Keratinocyte (primary cell): Measurements from ENCODE around the gene SPRY4. TPM values are rescaled to one million over a fixed set of nuclear protein-coding genes. Genes with fewer than 3 reads are reported as not detected.

ENCODE experiments used
- DNase-seq: peaks from one replicate; pipeline ENCODE4 v3.0.0-alpha.2; 2011; ENCODE audit warnings: low read depth, missing footprints, low spot score
- FAIRE-seq: peaks from 2 replicates; lab custom pipeline; 2011; peaks lifted over from hg19 to GRCh38; lab: Jason Lieb, UNC
- H2AFZ ChIP-seq: 2 replicates; pipeline ENCODE4 v1.6.0; 2012; ENCODE audit warnings: low read length, control low read depth, inconsistent platforms; ENCODE audit not compliant: control insufficient read depth
- H3K27ac ChIP-seq: 2 replicates; pipeline ENCODE4 v1.5.1; 2011; ENCODE audit warnings: low read length; ENCODE audit not compliant: control insufficient read depth, insufficient read depth
- H3K27me3 ChIP-seq: 3 replicates; pipeline ENCODE4 v1.6.0; 2011; ENCODE audit warnings: low read length; ENCODE audit not compliant: control insufficient read depth, insufficient read depth; ENCODE audit errors: extremely low read depth
- H3K36me3 ChIP-seq, 2 experiments: 2 replicates in 1 of 2; 3 replicates in 1 of 2; pipeline ENCODE4 v1.5.1; 2011; ENCODE audit warnings: low read length in 2 of 2, mild to moderate bottlenecking in 1 of 2; ENCODE audit not compliant: control insufficient read depth in 2 of 2, insufficient read depth in 2 of 2; ENCODE audit errors: extremely low read depth in 1 of 2
- H3K4me1 ChIP-seq: 3 replicates; pipeline ENCODE4 v1.5.1; 2011; ENCODE audit warnings: low read length; ENCODE audit not compliant: control insufficient read depth, insufficient read depth; ENCODE audit errors: extremely low read depth
- H3K4me2 ChIP-seq: 3 replicates; pipeline ENCODE4 v1.6.0; 2011; ENCODE audit warnings: low read depth, low read length; ENCODE audit not compliant: control insufficient read depth, insufficient read depth; ENCODE audit errors: extremely low read depth
- H3K4me3 ChIP-seq, 3 experiments: fragments of 200-600 bp in 1 of 3; sonication (generic) in 1 of 3; 2 replicates in 2 of 3; 3 replicates in 1 of 3; pipeline ENCODE4 v1.5.1; 2011 to 2016; ENCODE audit warnings: low read length in 3 of 3, mild to moderate bottlenecking in 3 of 3, control low read depth in 2 of 3, inconsistent platforms in 1 of 3, low read depth in 1 of 3, mixed read lengths in 1 of 3, mixed run types in 1 of 3, moderate library complexity in 1 of 3; ENCODE audit not compliant: control insufficient read depth in 2 of 3, insufficient read depth in 2 of 3; ENCODE audit errors: extremely low read depth in 1 of 3
- H3K79me2 ChIP-seq: 2 replicates; pipeline ENCODE4 v1.6.0; 2012; ENCODE audit warnings: low read length; ENCODE audit not compliant: control insufficient read depth, insufficient read depth
- H3K9ac ChIP-seq: 3 replicates; pipeline ENCODE4 v1.6.0; 2011; ENCODE audit warnings: low read length; ENCODE audit not compliant: control insufficient read depth, insufficient read depth; ENCODE audit errors: extremely low read depth
- H3K9me1 ChIP-seq: 3 replicates; pipeline ENCODE4 v1.6.0; 2011; ENCODE audit warnings: low read length; ENCODE audit not compliant: control insufficient read depth, insufficient read depth; ENCODE audit errors: extremely low read depth
- H3K9me3 ChIP-seq: 2 replicates; pipeline ENCODE4 v1.5.1; 2012; ENCODE audit warnings: low read depth, low read length; ENCODE audit not compliant: control insufficient read depth
- H4K20me1 ChIP-seq: 3 replicates; pipeline ENCODE4 v1.6.0; 2011; ENCODE audit warnings: low read length; ENCODE audit not compliant: control insufficient read depth, insufficient read depth; ENCODE audit errors: extremely low read depth
- EZH2 ChIP-seq: IDR thresholded peaks from one replicate; pipeline ENCODE4 v1.6.1; 2012; ENCODE audit warnings: inconsistent platforms, mild to moderate bottlenecking, low read length, moderate library complexity
- dilution Hi-C: fragments of 300-500 bp; cut with MboI; formaldehyde crosslinking; loops from one replicate; pipeline ENCODE4 v1.7.0; 2020; ENCODE audit warnings: low sequenced_read_pairs; ENCODE audit not compliant: extremely low pct_ligation_motif_present
- polyA plus RNA-seq, 5 experiments: library from polyadenylated mRNA; depleted of rRNA in 3 of 5; stranded (reverse) in 3 of 5; stranded (forward) in 1 of 5; unstranded in 1 of 5; fragments of >200 nt; gene quantifications; 1 replicate in 1 of 5; 2 replicates in 3 of 5; 3 replicates in 1 of 5; pipeline versions ENCODE4 v1.2.1 to v1.2.3, GENCODE V29; 2011 to 2012; ENCODE audit warnings: missing spikeins in 2 of 5, low read depth in 1 of 5, low replicate concordance in 1 of 5
- TF ChIP-seq, protein P1 (sequence below), 3 experiments: IDR thresholded peaks in 1 of 3; conservative IDR thresholded peaks in 1 of 3; optimal IDR thresholded peaks in 1 of 3; 2 replicates in 2 of 3; 3 replicates in 1 of 3; pipeline versions ENCODE3 to v1.5.1; 2011; ENCODE audit warnings: low read length in 3 of 3, mild to moderate bottlenecking in 3 of 3, moderate library complexity in 2 of 3, control low read depth in 1 of 3, inconsistent platforms in 1 of 3; ENCODE audit not compliant: insufficient read depth in 2 of 3; ENCODE audit errors: extremely low read depth in 1 of 3

SPRY4 gene
- polyA plus RNA-seq, 1 donor (not counting 4 experiments of a cell fraction or from before 2014, with no cell fraction given), result 10.2 TPM

DNA sequence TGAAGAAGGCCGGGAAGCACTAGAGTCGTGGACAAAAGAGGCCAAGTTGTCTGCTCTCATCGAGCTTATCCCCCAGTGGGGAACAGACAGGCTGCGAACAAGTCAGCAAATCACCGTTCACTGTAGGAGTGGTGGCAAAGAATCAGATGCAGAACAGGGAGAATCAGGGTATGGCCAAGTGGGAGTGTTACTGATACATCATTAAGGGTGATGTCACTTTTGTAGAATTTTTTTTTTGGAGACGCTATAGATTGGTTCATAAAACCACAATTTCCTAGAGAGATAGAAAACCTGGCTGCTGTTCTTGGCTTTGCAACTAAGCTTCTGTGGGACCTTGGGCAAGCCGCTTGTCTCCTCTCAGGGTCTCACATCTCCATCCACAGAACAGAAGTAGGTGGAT, 21.3 kb downstream of the SPRY4 start:
- H3K4me3 ChIP-seq, result no peak overlapping the region
- no peak overlapping the region for H3K9ac ChIP-seq
- no peaks in the 10 kb centered on the region for H3K9me3 ChIP-seq
- FAIRE-seq, result no peak
- no peak overlapping the region for H2AFZ ChIP-seq
- H3K4me1 ChIP-seq, result no peaks in the 10 kb centered on the region
- TF ChIP-seq, protein P1, sequence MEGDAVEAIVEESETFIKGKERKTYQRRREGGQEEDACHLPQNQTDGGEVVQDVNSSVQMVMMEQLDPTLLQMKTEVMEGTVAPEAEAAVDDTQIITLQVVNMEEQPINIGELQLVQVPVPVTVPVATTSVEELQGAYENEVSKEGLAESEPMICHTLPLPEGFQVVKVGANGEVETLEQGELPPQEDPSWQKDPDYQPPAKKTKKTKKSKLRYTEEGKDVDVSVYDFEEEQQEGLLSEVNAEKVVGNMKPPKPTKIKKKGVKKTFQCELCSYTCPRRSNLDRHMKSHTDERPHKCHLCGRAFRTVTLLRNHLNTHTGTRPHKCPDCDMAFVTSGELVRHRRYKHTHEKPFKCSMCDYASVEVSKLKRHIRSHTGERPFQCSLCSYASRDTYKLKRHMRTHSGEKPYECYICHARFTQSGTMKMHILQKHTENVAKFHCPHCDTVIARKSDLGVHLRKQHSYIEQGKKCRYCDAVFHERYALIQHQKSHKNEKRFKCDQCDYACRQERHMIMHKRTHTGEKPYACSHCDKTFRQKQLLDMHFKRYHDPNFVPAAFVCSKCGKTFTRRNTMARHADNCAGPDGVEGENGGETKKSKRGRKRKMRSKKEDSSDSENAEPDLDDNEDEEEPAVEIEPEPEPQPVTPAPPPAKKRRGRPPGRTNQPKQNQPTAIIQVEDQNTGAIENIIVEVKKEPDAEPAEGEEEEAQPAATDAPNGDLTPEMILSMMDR (optimal IDR thresholded peaks at IDR 0.05 in 1 of 3, IDR thresholded peaks at IDR 0.05 in 1 of 3, conservative IDR thresholded peaks at IDR 0.05 in 1 of 3; ENCODE audit: extremely low read depth in 1 of 3, insufficient read depth in 2 of 3, low read length in 3 of 3), result no peak
- no peak for TF ChIP-seq EZH2
- H3K4me2 ChIP-seq, result no peak overlapping the region
- peaks cover 0 to 2% of the 10 kb centered on the region in 2 experiments for H3K36me3 ChIP-seq
- no peak overlapping the region for H3K27ac ChIP-seq
- H3K9me1 ChIP-seq, result peaks cover 2% of the 10 kb centered on the region
- H3K79me2 ChIP-seq, result peaks cover 1% of the 10 kb centered on the region
- no peaks in the 10 kb centered on the region for H4K20me1 ChIP-seq
- dilution Hi-C loops, result loop anchor here (5.0 kb wide), 1 partner anchor 244 kb away; no protein-coding TSS in a partner anchor
- H3K27me3 ChIP-seq, result no peaks in the 10 kb centered on the region
- DNase-seq, result no peak

DNA sequence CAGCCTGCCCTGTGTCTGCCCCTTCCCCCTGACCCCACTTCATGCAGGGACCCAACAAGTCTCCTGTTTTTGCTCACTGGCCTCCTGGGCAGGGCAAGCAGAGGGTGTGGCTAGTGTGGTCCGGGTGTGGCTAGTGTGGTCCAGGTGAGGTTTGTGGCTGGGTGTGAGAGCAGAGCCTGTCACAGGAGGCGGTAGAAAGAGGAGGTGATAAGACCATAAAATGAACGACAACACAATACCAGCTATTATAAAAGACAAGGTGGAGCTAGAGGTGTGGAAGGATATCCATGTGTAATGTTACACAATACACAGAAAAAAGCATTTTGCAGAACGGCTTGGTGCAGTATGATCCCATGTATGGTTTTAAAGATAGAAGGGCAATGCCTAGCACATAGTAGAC, 23.3 kb downstream of the SPRY4 start:
- dilution Hi-C loops, result loop anchor here (5.0 kb wide), 1 partner anchor 246 kb away; no protein-coding TSS in a partner anchor
- no peak overlapping the region for H2AFZ ChIP-seq
- H4K20me1 ChIP-seq, result no peaks in the 10 kb centered on the region
- no peak for DNase-seq
- H3K4me2 ChIP-seq, result no peak overlapping the region
- no peak for FAIRE-seq
- H3K27me3 ChIP-seq, result no peaks in the 10 kb centered on the region
- H3K79me2 ChIP-seq, result no peaks in the 10 kb centered on the region
- no peak overlapping the region for H3K9ac ChIP-seq
- no peak for TF ChIP-seq EZH2
- TF ChIP-seq, protein P1 (optimal IDR thresholded peaks at IDR 0.05 in 1 of 3, IDR thresholded peaks at IDR 0.05 in 1 of 3, conservative IDR thresholded peaks at IDR 0.05 in 1 of 3; ENCODE audit: extremely low read depth in 1 of 3, insufficient read depth in 2 of 3, low read length in 3 of 3), result no peak
- no peak overlapping the region for H3K4me3 ChIP-seq
- no peak overlapping the region for H3K27ac ChIP-seq
- H3K4me1 ChIP-seq, result no peaks in the 10 kb centered on the region
- no peaks in the 10 kb centered on the region for H3K9me1 ChIP-seq
- H3K9me3 ChIP-seq, result no peaks in the 10 kb centered on the region
- no peaks in the 10 kb centered on the region for H3K36me3 ChIP-seq
